HUES64 (cell line): ENCODE data around the gene CDH11.

Experiments
- H3K27ac ChIP-seq: 2 replicates; pipeline ENCODE4 v1.7.0; 2013; ENCODE audit warnings: low read depth, low read length, inconsistent platforms
- H3K27me3 ChIP-seq: 2 replicates; pipeline ENCODE4 v1.6.1; 2013; ENCODE audit warnings: mild to moderate bottlenecking, low read length; ENCODE audit not compliant: insufficient read depth
- H3K36me3 ChIP-seq: 2 replicates; pipeline ENCODE4 v1.6.1; 2013; ENCODE audit warnings: mild to moderate bottlenecking, low read length; ENCODE audit not compliant: insufficient read depth
- H3K4me1 ChIP-seq: 2 replicates; pipeline ENCODE4 v1.6.1; 2013; ENCODE audit warnings: mild to moderate bottlenecking, low read length, moderate library complexity; ENCODE audit not compliant: insufficient read depth
- H3K4me3 ChIP-seq: 2 replicates; pipeline ENCODE4 v1.5.1; 2013; ENCODE audit warnings: mild to moderate bottlenecking, low read length, moderate library complexity
- H3K9ac ChIP-seq: 2 replicates; pipeline ENCODE4 v1.6.1; 2013; ENCODE audit warnings: mild to moderate bottlenecking, low read depth, low read length
- H3K9me3 ChIP-seq: 2 replicates; pipeline ENCODE4 v1.6.1; 2013; ENCODE audit warnings: low read depth, low read length; ENCODE audit not compliant: insufficient read depth
- WGBS: fragments of 150-250, 120-280 bp; methylation state at CpG from one replicate; pipeline ENCODE4 v1.1.7; 2013; ENCODE audit warnings: missing lambda C conversion rate; 5-methylcytosine and 5-hydroxymethylcytosine counted together

The CDH11 gene

DNA sequence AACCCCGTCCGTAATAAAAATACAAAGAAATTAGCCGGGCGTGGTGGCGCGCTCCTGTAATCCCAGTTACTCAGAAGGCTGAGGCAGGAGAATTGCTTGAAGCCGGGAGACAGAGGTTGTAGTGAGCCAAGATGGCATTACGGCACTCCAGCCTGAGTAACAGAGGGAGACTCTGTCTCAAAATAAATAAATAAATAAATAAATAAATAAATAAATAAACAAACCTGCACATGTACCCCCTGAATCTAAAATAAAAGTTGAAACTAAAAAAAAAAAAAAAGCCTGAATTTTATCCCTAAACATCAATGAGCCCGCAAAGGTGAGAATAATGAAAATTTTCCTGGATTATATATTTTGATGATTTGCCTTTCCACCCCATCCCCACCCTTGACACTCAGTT is 124.7 kb downstream of the CDH11 start:
- peaks cover 3% of the 10 kb centered on the region; the same call in 1 of the 2 replicates for H3K36me3 ChIP-seq
- no peak overlapping the region for H3K27ac ChIP-seq
- WGBS: 96% methylated on average over 7 of the region's 9 CpGs

DNA sequence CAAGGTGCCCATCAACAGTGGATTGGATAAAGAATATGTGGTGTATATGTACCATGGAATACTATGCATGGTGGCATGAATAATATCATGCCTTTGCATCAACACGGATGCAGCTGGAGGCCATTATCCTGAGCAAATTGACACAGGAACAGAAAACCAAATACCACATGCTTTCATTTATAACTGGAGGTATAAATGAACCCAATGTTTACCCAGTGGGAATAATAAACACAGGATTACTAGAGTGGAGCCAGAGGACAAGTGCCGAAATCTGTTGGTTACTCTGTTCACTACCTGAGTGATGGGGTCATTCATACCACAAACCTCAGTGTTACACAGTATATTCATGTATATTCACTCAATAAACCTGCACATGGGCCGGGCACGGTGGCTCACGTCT is 125.2 kb downstream of the CDH11 start:
- 95% methylated on average over 5 of the region's 5 CpGs for WGBS
- peaks cover 8% of the 10 kb centered on the region for H3K4me1 ChIP-seq
- H3K27me3 ChIP-seq: no peaks in the 10 kb centered on the region
- no peaks in the 10 kb centered on the region for H3K9me3 ChIP-seq
- no peak overlapping the region for H3K4me3 ChIP-seq
- no peak overlapping the region for H3K27ac ChIP-seq
- H3K9ac ChIP-seq: no peak overlapping the region
- peaks cover 8% of the 10 kb centered on the region; the same call in 1 of the 2 replicates for H3K36me3 ChIP-seq

More for the DNA sequence above, 124.7 kb downstream of the CDH11 start:
- no peak overlapping the region for H3K4me3 ChIP-seq
- no peaks in the 10 kb centered on the region for H3K27me3 ChIP-seq
- no peaks in the 10 kb centered on the region for H3K9me3 ChIP-seq
- H3K9ac ChIP-seq: no peak overlapping the region
- peaks cover 12% of the 10 kb centered on the region for H3K4me1 ChIP-seq

DNA sequence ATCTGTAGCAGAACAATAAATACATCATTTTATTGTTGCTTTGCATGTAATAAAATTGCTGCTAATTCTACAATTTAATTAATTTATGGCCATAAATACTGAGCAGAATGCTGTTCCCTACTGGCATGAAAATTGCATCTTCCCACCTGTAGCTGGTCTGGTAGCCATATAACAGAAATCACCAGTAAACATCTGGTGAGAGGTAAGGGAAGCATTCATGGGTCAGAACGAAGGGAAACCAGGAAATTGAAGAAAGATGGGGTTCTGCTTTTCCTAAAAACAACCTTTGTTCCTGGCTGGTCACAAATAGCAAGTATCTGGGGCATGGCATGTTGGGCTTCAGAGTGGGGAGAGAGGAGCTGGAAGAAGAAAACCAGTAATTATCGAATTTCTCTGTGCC is 128.4 kb downstream of the CDH11 start:
- peaks cover 15% of the 10 kb centered on the region; the same call in 1 of the 2 replicates for H3K36me3 ChIP-seq
- WGBS: 91% methylated on average over 2 of the region's 2 CpGs
- no peak overlapping the region for H3K4me3 ChIP-seq
- no peaks in the 10 kb centered on the region for H3K9me3 ChIP-seq
- H3K27me3 ChIP-seq: no peaks in the 10 kb centered on the region
- no peaks in the 10 kb centered on the region for H3K4me1 ChIP-seq
- no peak overlapping the region for H3K9ac ChIP-seq
- no peak overlapping the region for H3K27ac ChIP-seq

DNA sequence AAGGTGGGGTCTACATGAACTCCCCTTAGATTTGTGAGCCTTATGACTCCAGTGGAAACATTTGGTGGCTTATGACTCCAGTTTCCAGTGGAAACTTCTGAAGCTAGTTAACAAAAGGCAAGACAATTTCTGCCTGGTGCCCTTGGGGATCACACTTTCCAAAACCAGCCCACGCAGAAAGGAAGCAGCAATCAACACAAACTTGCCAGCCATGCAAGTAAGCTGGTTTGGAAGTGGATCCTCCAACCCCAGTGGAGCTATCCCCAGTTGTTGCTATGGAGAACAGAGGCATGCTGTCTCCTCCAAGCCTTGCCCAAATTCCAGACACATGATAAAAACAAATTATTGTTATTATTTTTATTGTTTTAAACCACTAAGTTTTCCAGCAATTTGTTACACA is 130.9 kb downstream of the CDH11 start:
- Histone ChIP-seq H3K4me1 (no peaks in the 10 kb centered on the region), H3K9ac (no peak overlapping the region), H3K27me3 (no peaks in the 10 kb centered on the region), H3K4me3 (no peak overlapping the region), H3K27ac (no peak overlapping the region), H3K36me3 (peaks cover 16% of the 10 kb centered on the region; the same call in 1 of the 2 replicates), H3K9me3 (no peaks in the 10 kb centered on the region)
- WGBS: 100% methylated on average over 1 of the region's 1 CpG

DNA sequence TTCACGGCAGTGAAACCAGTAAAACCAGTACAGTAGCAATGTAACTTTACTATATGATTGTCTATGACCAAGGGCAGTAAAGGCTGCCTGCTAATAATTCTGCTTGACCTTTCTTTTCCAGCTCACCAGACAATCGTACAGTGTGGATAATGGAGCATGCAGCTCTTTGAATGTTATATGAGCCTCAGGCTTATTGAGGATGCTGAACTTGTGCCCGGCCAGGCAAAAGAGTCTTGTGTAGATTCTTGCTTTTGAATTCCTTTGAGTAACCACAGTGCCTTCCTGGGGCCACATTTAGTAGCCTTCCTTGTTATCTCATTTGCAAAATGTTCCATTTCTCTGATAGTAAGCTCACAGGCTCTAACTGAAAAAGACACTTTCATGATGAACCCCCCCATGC is 131.8 kb downstream of the CDH11 start:
- Histone ChIP-seq H3K27ac (no peak overlapping the region), H3K36me3 (peaks cover 16% of the 10 kb centered on the region; the same call in 1 of the 2 replicates), H3K9ac (no peak overlapping the region), H3K4me1 (no peaks in the 10 kb centered on the region), H3K27me3 (no peaks in the 10 kb centered on the region), H3K9me3 (no peaks in the 10 kb centered on the region), H3K4me3 (no peak overlapping the region)
- 89% methylated on average over 3 of the region's 3 CpGs for WGBS

DNA sequence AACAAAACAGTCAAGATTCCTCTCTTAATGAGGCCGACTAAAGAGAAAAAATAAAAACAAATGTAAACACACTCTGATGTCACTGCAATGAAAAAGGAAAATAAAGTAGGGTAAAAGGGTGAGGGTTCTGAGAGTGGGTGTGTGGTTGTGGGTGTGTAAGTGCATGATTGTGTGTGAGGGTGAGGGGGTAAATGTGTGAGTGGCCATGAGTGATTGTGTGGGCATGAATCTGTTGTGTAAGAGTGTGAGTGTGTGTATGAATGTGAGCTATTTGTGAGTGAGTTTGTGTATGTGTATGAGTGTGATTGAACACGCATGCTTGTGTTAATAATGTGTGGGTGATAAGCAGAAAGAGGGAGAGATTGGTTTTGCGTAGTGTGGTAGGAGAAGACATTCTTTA is 132.8 kb downstream of the CDH11 start:
- Histone ChIP-seq H3K27ac (no peak overlapping the region), H3K36me3 (peaks cover 16% of the 10 kb centered on the region; the same call in 1 of the 2 replicates), H3K9me3 (no peaks in the 10 kb centered on the region), H3K9ac (no peak overlapping the region), H3K4me1 (no peaks in the 10 kb centered on the region), H3K4me3 (no peak overlapping the region), H3K27me3 (no peaks in the 10 kb centered on the region)
- WGBS: 95% methylated on average over 3 of the region's 3 CpGs

DNA sequence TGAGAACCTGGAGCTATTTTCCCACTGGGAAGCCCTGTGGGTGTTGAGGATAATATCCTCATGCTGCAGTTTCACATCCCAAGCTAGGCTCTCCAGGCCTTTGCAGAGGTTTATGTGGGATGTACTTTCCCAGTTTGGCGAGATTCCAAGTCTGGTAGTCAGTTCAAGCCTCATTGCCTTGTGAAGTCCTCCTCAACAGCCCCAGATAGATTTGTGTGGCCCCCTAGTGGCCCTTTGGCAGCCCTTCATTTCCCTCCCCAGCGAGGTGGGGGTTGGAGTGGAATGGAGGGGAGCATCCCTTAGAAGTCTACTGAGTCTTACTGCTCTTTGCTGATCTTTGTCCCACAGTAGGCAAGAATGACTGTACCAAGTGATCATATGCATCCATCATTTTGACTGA is 137.9 kb downstream of the CDH11 start:
- Histone ChIP-seq H3K4me3 (no peak overlapping the region), H3K9me3 (no peaks in the 10 kb centered on the region), H3K4me1 (0 out of 2 replicates have a peak, but pooled peaks cover 3% of the 10 kb centered on the region), H3K9ac (no peak overlapping the region), H3K27ac (no peak overlapping the region), H3K27me3 (no peaks in the 10 kb centered on the region), H3K36me3 (peaks cover 8% of the 10 kb centered on the region; the same call in 1 of the 2 replicates)
- 56% methylated on average over 1 of the region's 2 CpGs for WGBS

DNA sequence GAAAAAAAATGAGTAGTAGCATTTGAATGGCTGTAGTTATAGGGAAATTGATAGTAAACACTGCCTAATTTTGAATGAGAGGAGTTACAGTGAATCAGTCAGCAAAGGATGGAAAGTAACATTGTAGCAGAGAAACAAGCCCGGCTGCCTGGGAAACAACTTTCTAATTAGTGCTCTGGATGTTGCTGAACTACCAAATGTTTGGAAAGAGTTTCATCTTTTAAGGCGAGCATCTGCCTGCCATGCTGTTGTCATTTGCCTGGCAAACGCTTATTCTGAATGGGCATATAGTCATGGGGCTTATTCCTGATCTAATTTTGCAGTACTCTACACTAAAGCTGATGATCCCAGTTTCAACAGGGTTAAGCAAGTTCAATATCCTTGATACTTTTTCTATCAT is 138.6 kb downstream of the CDH11 start:
- no peak overlapping the region for H3K9ac ChIP-seq
- 0 out of 2 replicates have a peak, but pooled peaks cover 3% of the 10 kb centered on the region for H3K4me1 ChIP-seq
- 95% methylated on average over 3 of the region's 3 CpGs for WGBS
- peaks cover 8% of the 10 kb centered on the region; the same call in 1 of the 2 replicates for H3K36me3 ChIP-seq
- H3K27ac ChIP-seq: no peak overlapping the region
- H3K9me3 ChIP-seq: no peaks in the 10 kb centered on the region
- H3K4me3 ChIP-seq: no peak overlapping the region
- H3K27me3 ChIP-seq: no peaks in the 10 kb centered on the region

DNA sequence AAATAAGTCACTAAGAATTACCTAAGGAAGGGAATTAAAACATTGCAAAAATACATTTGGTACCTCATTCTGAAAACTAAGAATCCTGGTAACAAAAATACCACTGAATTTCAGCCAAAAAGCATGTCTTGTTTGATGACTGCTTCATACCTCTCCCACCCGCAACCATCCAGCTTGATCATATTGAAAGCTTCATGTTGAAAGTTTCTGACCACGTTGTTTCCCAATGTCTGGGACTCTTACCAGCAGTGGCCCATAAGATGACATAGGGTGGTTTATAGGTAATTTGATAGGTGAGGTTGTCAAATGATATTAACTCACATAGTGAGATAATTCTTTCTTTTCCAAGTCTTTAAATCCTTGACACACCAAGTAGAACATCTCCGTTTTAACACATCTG is 139.3 kb downstream of the CDH11 start:
- Histone ChIP-seq H3K9me3 (no peaks in the 10 kb centered on the region), H3K9ac (no peak overlapping the region), H3K36me3 (peaks cover 5% of the 10 kb centered on the region; the same call in 1 of the 2 replicates), H3K4me1 (0 out of 2 replicates have a peak, but pooled peaks cover 3% of the 10 kb centered on the region), H3K27me3 (no peaks in the 10 kb centered on the region), H3K27ac (no peak overlapping the region), H3K4me3 (no peak overlapping the region)
- 92% methylated on average over 2 of the region's 3 CpGs for WGBS

DNA sequence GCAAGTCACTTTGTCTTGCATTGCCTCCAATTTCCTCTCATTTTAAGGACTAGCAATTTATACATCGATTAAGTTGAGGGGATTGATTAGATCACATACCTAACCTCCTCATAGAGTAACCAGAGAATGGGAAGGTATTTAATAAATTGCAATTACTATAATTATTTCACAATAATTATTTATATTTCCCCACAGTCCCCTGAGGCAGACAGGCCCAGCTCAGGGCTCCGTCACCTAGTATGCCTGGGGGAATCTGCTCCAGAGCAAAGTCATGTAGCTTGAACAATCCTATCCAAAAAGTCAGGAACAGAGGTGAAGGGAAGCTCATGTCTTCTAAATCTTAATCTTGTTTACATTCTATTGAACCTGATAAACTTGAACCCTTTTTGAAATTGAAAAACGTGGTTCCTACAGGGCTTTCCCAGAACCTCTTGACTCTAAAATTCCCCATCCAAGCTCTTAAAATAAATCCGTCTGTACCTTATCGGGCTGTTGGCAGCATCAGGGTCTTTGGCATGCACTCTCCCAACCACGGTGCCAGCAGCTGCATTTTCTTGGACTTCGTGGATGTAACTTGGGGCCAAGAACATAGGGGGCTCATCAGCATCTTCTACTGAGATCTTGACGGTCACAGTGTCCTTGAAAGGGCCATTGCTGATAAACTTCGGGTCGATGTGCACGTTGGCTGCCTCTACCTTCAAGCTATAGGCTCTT is 140.1 kb downstream of the CDH11 start:
- peaks cover 5% of the 10 kb centered on the region; the same call in 1 of the 2 replicates for H3K36me3 ChIP-seq
- no peak overlapping the region for H3K9ac ChIP-seq
- no peaks in the 10 kb centered on the region for H3K27me3 ChIP-seq
- H3K9me3 ChIP-seq: no peaks in the 10 kb centered on the region
- H3K4me1 ChIP-seq: 0 out of 2 replicates have a peak, but pooled peaks cover 3% of the 10 kb centered on the region
- H3K4me3 ChIP-seq: no peak overlapping the region
- H3K27ac ChIP-seq: no peak overlapping the region
- WGBS: 86% methylated on average over 10 of the region's 11 CpGs

DNA sequence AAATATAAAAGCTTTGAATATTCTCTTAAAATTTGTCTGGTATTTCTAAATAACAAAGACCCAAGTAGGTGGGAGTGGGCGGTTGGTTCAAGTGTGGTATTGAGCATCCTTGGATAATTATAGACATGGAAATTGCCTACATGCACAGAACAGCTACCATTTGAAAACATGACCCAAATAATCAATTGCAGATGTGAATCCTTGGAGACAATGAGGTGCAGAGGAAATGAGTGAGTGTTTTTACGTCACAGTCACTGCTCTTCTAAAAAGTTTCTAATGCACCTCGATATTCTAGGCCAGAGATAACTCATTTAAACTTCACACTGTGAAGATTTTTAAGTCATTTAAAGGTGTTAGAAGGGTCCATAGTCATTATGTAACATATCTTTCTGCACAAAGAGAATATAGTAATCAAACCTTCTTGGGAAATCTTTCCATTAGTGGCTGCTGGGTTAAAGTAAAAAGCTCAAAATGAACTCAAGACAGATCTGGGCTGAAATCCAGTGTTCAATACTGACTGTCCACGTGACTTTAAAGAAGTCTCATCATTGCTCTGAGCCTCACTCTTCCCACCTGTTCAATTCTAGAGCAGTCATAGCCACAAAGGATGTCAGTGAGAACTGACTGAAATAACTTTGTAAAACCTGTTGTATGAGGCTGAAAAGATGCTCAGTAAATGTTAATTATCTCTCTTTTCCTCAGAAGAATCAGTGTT is 144.5 kb downstream of the CDH11 start:
- 97% methylated on average over 3 of the region's 4 CpGs for WGBS

More for the DNA sequence above, 144.5 kb downstream of the CDH11 start:
- H3K4me3 ChIP-seq: no peak overlapping the region
- no peaks in the 10 kb centered on the region for H3K9me3 ChIP-seq
- H3K36me3 ChIP-seq: peaks cover 5% of the 10 kb centered on the region; the same call in 1 of the 2 replicates
- no peak overlapping the region for H3K9ac ChIP-seq
- no peaks in the 10 kb centered on the region for H3K4me1 ChIP-seq
- H3K27me3 ChIP-seq: no peaks in the 10 kb centered on the region
- H3K27ac ChIP-seq: no peak overlapping the region
